CD14-positive monocyte (primary cell): ENCODE measurements around the gene SEPTIN8. TPM values are rescaled to one million over a fixed set of nuclear protein-coding genes. Genes with fewer than 3 reads are reported as not detected.
A peak's percentile ranks its signal among the peaks of the same experiment; 100 is the strongest.

Experiments
- DNase-seq, 3 donors: peaks; one replicate each; pipeline ENCODE4 v3.0.0-alpha.2; 2011 to 2022
- H2AFZ ChIP-seq: 2 replicates; pipeline ENCODE4 v1.6.0; 2012; ENCODE audit warnings: mild to moderate bottlenecking, low read depth, low read length, inconsistent platforms; ENCODE audit not compliant: insufficient read depth, poor library complexity, severe bottlenecking
- H3K27ac ChIP-seq, 2 donors: 1 replicate in 1 of 2; 2 replicates in 1 of 2; pipeline ENCODE4 v1.5.1; 2012 to 2013; ENCODE audit warnings: low read length in 2 of 2, control low read depth in 1 of 2, inconsistent platforms in 1 of 2, low read depth in 1 of 2, mild to moderate bottlenecking in 1 of 2
- H3K27me3 ChIP-seq, 2 donors: one replicate each; pipeline versions ENCODE4 v1.6.0 to v1.6.1; 2011 to 2013; ENCODE audit warnings: low read length in 2 of 2; ENCODE audit not compliant: control insufficient read depth in 2 of 2, insufficient read depth in 2 of 2
- H3K36me3 ChIP-seq, 2 donors: replicated peaks in 1 of 2; 1 replicate in 1 of 2; 2 replicates in 1 of 2; pipeline versions ENCODE4 v1.5.1 to v1.6.1; 2012 to 2013; ENCODE audit warnings: low read length in 2 of 2, control low read depth in 1 of 2, inconsistent platforms in 1 of 2, mild to moderate bottlenecking in 1 of 2; ENCODE audit not compliant: insufficient read depth in 2 of 2, control insufficient read depth in 1 of 2
- H3K4me1 ChIP-seq, 2 donors: 1 replicate in 1 of 2; 2 replicates in 1 of 2; pipeline versions ENCODE4 v1.5.1 to v1.6.1; 2012 to 2013; ENCODE audit warnings: low read length in 2 of 2, control low read depth in 1 of 2, inconsistent platforms in 1 of 2, mild to moderate bottlenecking in 1 of 2, moderate library complexity in 1 of 2; ENCODE audit not compliant: insufficient read depth in 2 of 2, control insufficient read depth in 1 of 2
- H3K4me2 ChIP-seq: replicated peaks from 2 replicates; pipeline ENCODE3; 2012; ENCODE audit warnings: low read length, moderate library complexity, mild to moderate bottlenecking; ENCODE audit not compliant: poor library complexity, severe bottlenecking; ENCODE audit errors: extremely low read depth
- H3K4me3 ChIP-seq, 3 experiments: fragments of 200-600 bp in 1 of 3; sonication (generic) in 1 of 3; replicated peaks in 1 of 3; 1 replicate in 2 of 3; 2 replicates in 1 of 3; pipeline ENCODE4 v1.5.1; 2011 to 2013; ENCODE audit warnings: low read length in 3 of 3, mild to moderate bottlenecking in 3 of 3, control low read depth in 2 of 3, low read depth in 2 of 3, inconsistent platforms in 1 of 3, moderate library complexity in 1 of 3
- H3K79me2 ChIP-seq: 2 replicates; pipeline ENCODE4 v1.6.0; 2012; ENCODE audit warnings: mild to moderate bottlenecking, control low read depth, inconsistent platforms, low read length, moderate library complexity; ENCODE audit not compliant: insufficient read depth
- H3K9ac ChIP-seq: 2 replicates; pipeline ENCODE4 v1.6.0; 2017; ENCODE audit warnings: low read length, mild to moderate bottlenecking; ENCODE audit not compliant: insufficient read depth, poor library complexity, severe bottlenecking
- H3K9me3 ChIP-seq, 2 donors: replicated peaks in 1 of 2; 1 replicate in 1 of 2; 2 replicates in 1 of 2; pipeline versions ENCODE4 v1.5.1 to v1.6.1; 2012 to 2013; ENCODE audit warnings: low read length in 2 of 2, control low read depth in 1 of 2; ENCODE audit not compliant: control insufficient read depth in 1 of 2, insufficient read depth in 1 of 2
- H4K20me1 ChIP-seq: 2 replicates; pipeline ENCODE4 v1.6.0; 2012; ENCODE audit warnings: mild to moderate bottlenecking, low read length, control low read depth, moderate library complexity; ENCODE audit not compliant: insufficient read depth
- H3K27ac Mint-ChIP-seq, 7 donors: one replicate each; pipeline ENCODE4 v1.8.0; 2020; ENCODE audit warnings: mild to moderate bottlenecking in 7 of 7, mixed read lengths in 7 of 7, moderate library complexity in 6 of 7, inconsistent platforms in 2 of 7
- H3K27me3 Mint-ChIP-seq, 3 donors: one replicate each; pipeline ENCODE4 v1.8.0; 2021 to 2022; ENCODE audit warnings: low read depth in 3 of 3, mild to moderate bottlenecking in 3 of 3, mixed read lengths in 3 of 3, moderate library complexity in 3 of 3, inconsistent platforms in 1 of 3
- H3K36me3 Mint-ChIP-seq, 2 donors: one replicate each; pipeline ENCODE4 v1.8.0; 2020; ENCODE audit warnings: mixed read lengths in 2 of 2, inconsistent platforms in 1 of 2, mild to moderate bottlenecking in 1 of 2
- H3K4me1 Mint-ChIP-seq: one replicate; pipeline ENCODE4 v1.8.0; 2020; ENCODE audit warnings: mild to moderate bottlenecking, mixed read lengths
- H3K4me3 Mint-ChIP-seq, 2 donors: one replicate each; pipeline ENCODE4 v1.8.0; 2020; ENCODE audit warnings: mild to moderate bottlenecking in 2 of 2, mixed read lengths in 2 of 2, moderate library complexity in 1 of 2
- H3K9me3 Mint-ChIP-seq, 7 donors: one replicate each; pipeline ENCODE4 v1.8.0; 2020 to 2022; ENCODE audit warnings: mixed read lengths in 7 of 7, mild to moderate bottlenecking in 6 of 7, moderate library complexity in 6 of 7, inconsistent platforms in 2 of 7
- WGBS: methylation state at CpG from one replicate; pipeline ENCODE4 v1.1.5; 2013; ENCODE audit warnings: missing lambda C conversion rate; ENCODE audit not compliant: insufficient coverage; 5-methylcytosine and 5-hydroxymethylcytosine counted together
- intact Hi-C, 2 donors: fragments of 100-400 bp; cut with micrococcal nuclease; formaldehyde crosslinking; loops; one replicate each; pipeline versions ENCODE4 v1.15.0 to v1.15.1; 2023
- polyA plus RNA-seq, 3 donors: library from polyadenylated mRNA; depleted of rRNA in 1 of 3; unstranded in 2 of 3; stranded (reverse) in 1 of 3; fragments of 300-500 nt in 2 of 3; fragments of >200 nt in 1 of 3; fragmentation: Illumina TruSeq in 2 of 3; gene quantifications; 1 replicate in 2 of 3; 2 replicates in 1 of 3; pipeline ENCODE4 v1.2.3, GENCODE V29; 2012 to 2021
- TF ChIP-seq, protein P1 (sequence below): fragments of 200-600 bp; IDR thresholded peaks from one replicate; pipeline ENCODE4 v1.8.0; 2022; ENCODE audit warnings: antibody characterized with exemption, mild to moderate bottlenecking

Gene SEPTIN8
- polyA plus RNA-seq, 3 donors = 0.36 to 5.0 (median 0.54) TPM

GRCh38 chr5:132819468-132819867 lies 42.4 kb upstream of the SEPTIN8 start:
- H3K9ac ChIP-seq = no peak overlapping the region
- no peak for DNase-seq
- H4K20me1 ChIP-seq = peaks cover 32% of the 10 kb centered on the region
- peak overlapping the region in 1 of 3 experiments; percentile 59 for H3K4me3 ChIP-seq
- H3K9me3 ChIP-seq = peaks cover 4 to 14% of the 10 kb centered on the region in 2 donors
- H3K79me2 ChIP-seq = no peaks in the 10 kb centered on the region
- TF ChIP-seq, protein P1, sequence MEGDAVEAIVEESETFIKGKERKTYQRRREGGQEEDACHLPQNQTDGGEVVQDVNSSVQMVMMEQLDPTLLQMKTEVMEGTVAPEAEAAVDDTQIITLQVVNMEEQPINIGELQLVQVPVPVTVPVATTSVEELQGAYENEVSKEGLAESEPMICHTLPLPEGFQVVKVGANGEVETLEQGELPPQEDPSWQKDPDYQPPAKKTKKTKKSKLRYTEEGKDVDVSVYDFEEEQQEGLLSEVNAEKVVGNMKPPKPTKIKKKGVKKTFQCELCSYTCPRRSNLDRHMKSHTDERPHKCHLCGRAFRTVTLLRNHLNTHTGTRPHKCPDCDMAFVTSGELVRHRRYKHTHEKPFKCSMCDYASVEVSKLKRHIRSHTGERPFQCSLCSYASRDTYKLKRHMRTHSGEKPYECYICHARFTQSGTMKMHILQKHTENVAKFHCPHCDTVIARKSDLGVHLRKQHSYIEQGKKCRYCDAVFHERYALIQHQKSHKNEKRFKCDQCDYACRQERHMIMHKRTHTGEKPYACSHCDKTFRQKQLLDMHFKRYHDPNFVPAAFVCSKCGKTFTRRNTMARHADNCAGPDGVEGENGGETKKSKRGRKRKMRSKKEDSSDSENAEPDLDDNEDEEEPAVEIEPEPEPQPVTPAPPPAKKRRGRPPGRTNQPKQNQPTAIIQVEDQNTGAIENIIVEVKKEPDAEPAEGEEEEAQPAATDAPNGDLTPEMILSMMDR = no peak
- intact Hi-C loops = loop anchor here in 1 of 2 donors (10.0 kb wide), 1 partner anchor 315 kb away; no protein-coding TSS in a partner anchor
- Mint-ChIP-seq H3K27ac (no peak overlapping the region), H3K36me3 (peaks cover 10 to 12% of the 10 kb centered on the region in 2 donors), H3K4me1 (peaks cover 20% of the 10 kb centered on the region), H3K27me3 (peaks cover 70 to 76% (median 73%) of the 10 kb centered on the region in 3 donors), H3K9me3 (peaks cover 0 to 25% (median 5%) of the 10 kb centered on the region in 7 donors), H3K4me3 (peak overlapping the region; percentile 47 to 90)
- H3K36me3 ChIP-seq = peaks cover 0 to 9% of the 10 kb centered on the region in 2 donors
- no peak overlapping the region for H3K27ac ChIP-seq
- H2AFZ ChIP-seq = peak overlapping the region; percentile 37
- peaks cover 40 to 85% of the 10 kb centered on the region in 2 donors for H3K27me3 ChIP-seq
- H3K4me2 ChIP-seq = peak overlapping the region; percentile 57
- WGBS = 4% methylated on average over 24 of the region's 26 CpGs
- H3K4me1 ChIP-seq = peaks cover 8 to 20% of the 10 kb centered on the region in 2 donors

- Mint-ChIP-seq H3K27ac (no peak overlapping the region), H3K36me3 (peaks cover 6 to 14% of the 10 kb centered on the region in 2 donors), H3K4me1 (peaks cover 24% of the 10 kb centered on the region), H3K9me3 (peaks cover 0 to 25% (median 9%) of the 10 kb centered on the region in 7 donors), H3K4me3 (peak overlapping the region in 1 of 2 donors; percentile 39), H3K27me3 (peaks cover 63 to 74% (median 64%) of the 10 kb centered on the region in 3 donors)
- H2AFZ ChIP-seq = no peak overlapping the region
- WGBS = no CpG with 5 or more reads among the region's 1 CpG
- no peak overlapping the region for H3K4me2 ChIP-seq
- peaks cover 8 to 34% of the 10 kb centered on the region in 2 donors for H3K4me1 ChIP-seq
- TF ChIP-seq, protein P1 = no peak
- no peak overlapping the region for H3K9ac ChIP-seq
- H3K9me3 ChIP-seq = peaks cover 4 to 19% of the 10 kb centered on the region in 2 donors
- no peaks in the 10 kb centered on the region for H3K79me2 ChIP-seq
- no peak overlapping the region for H3K27ac ChIP-seq
- H4K20me1 ChIP-seq = peaks cover 12% of the 10 kb centered on the region
- H3K27me3 ChIP-seq = peaks cover 42 to 83% of the 10 kb centered on the region in 2 donors
- intact Hi-C loops = loop anchor here in 1 of 2 donors (10.0 kb wide), 1 partner anchor 312 kb away; no protein-coding TSS in a partner anchor
- no peak for DNase-seq
- no peak overlapping the region for H3K4me3 ChIP-seq
- no peaks in the 10 kb centered on the region for H3K36me3 ChIP-seq
Measured at GRCh38 chr5:132817011-132817410, 40.0 kb upstream of the SEPTIN8 start.
